Gastroesophageal sphincter (tissue), 4 donors: ENCODE measurements around the gene LAMC1. TPM values are rescaled to one million over a fixed set of nuclear protein-coding genes. Genes with fewer than 3 reads are reported as not detected.

Source experiments
- ATAC-seq: fragments of 150-250 bp; one replicate; pipeline ENCODE4 v1.9.1; 2016; ENCODE audit warnings: mild to moderate bottlenecking, moderate library complexity
- H3K27ac ChIP-seq, 4 donors: fragments of 200-600 bp; sonication (generic) in 3 of 4; 1 replicate in 3 of 4; 2 replicates in 1 of 4; pipeline ENCODE4 v1.5.1; 2016 to 2019
- H3K27me3 ChIP-seq: fragments of 200-600 bp; sonication (generic); one replicate; pipeline ENCODE4 v1.5.1; 2019
- H3K36me3 ChIP-seq, 2 donors: fragments of 200-600 bp; sonication (generic); one replicate each; pipeline ENCODE4 v1.5.1; 2019; ENCODE audit warnings: control low read depth in 1 of 2
- H3K4me1 ChIP-seq, 3 donors: fragments of 200-600 bp; sonication (generic); 1 replicate in 2 of 3; 2 replicates in 1 of 3; pipeline ENCODE4 v1.5.1; 2016 to 2019; ENCODE audit warnings: control low read depth in 2 of 3
- H3K4me3 ChIP-seq, 2 donors: fragments of 200-600 bp; sonication (generic); one replicate each; pipeline ENCODE4 v1.5.1; 2019; ENCODE audit warnings: mild to moderate bottlenecking in 1 of 2, moderate library complexity in 1 of 2
- H3K9me3 ChIP-seq, 3 donors: fragments of 200-600 bp; sonication (generic); one replicate each; pipeline ENCODE4 v1.5.1; 2017 to 2019; ENCODE audit warnings: control low read depth in 2 of 3
- EP300 ChIP-seq: sonication (generic); formaldehyde crosslinking; IDR thresholded peaks from one replicate; pipeline ENCODE4 v1.6.1; 2017; ENCODE audit warnings: antibody characterized with exemption, mild to moderate bottlenecking
- POLR2A ChIP-seq, 2 donors: fragments of 450-650 bp; IDR thresholded peaks; one replicate each; pipeline ENCODE4 v1.6.1; 2017; ENCODE audit warnings: antibody characterized with exemption in 2 of 2, mild to moderate bottlenecking in 2 of 2, moderate library complexity in 1 of 2
- POLR2AphosphoS5 ChIP-seq: sonication (generic); formaldehyde crosslinking; IDR thresholded peaks from one replicate; pipeline ENCODE4 v1.6.1; 2017; ENCODE audit warnings: antibody characterized with exemption
- WGBS, 2 donors: methylation state at CpG; one replicate each; pipeline ENCODE4 v1.1.5; 2018; ENCODE audit warnings: low coverage in 1 of 2; 5-methylcytosine and 5-hydroxymethylcytosine counted together
- total RNA-seq, 4 donors: library from RNA; depleted of rRNA; stranded (reverse); fragments of >200 nt; gene quantifications; one replicate each; pipeline ENCODE4 v1.1.0, GENCODE V29; 2016
- TF ChIP-seq, protein P1 (sequence below), 4 experiments: fragments of 200-600 bp in 2 of 4; fragments of 450-650 bp in 2 of 4; sonication (generic) in 1 of 4; IDR thresholded peaks; one replicate each; pipeline ENCODE4 v1.5.1; 2017 to 2019; ENCODE audit warnings: antibody characterized with exemption in 4 of 4, mild to moderate bottlenecking in 2 of 4, moderate library complexity in 2 of 4

The LAMC1 gene
- total RNA-seq, 4 donors from 2014 or later, result 363 to 528 (median 514) TPM

DNA sequence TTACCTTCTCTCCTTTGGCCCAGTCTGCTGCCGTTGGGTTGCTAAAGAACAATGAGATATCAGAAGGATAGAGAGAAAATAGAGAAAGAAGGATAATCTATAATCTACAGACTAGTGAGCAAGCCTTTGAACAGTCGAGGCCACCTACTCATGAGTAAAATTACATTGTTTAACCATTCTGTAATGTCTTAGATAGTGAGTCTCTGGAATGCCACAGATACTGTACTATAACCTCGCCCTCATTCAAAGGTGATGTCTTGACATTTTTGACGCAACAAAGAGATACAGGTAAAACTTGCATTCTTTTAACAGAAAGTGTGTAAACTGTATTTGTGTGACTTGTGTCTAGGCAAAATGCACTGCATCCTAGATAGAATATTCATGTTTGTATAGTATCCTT is 77.9 kb downstream of the LAMC1 start:
- ATAC-seq, result no peak
- 74 to 78% methylated on average over 4 of the region's 4 CpGs for WGBS, 2 donors
- TF ChIP-seq EP300 (no peak), POLR2AphosphoS5 (no peak), POLR2A (IDR thresholded peaks at IDR 0.05) (no peak)
- TF ChIP-seq, protein P1, sequence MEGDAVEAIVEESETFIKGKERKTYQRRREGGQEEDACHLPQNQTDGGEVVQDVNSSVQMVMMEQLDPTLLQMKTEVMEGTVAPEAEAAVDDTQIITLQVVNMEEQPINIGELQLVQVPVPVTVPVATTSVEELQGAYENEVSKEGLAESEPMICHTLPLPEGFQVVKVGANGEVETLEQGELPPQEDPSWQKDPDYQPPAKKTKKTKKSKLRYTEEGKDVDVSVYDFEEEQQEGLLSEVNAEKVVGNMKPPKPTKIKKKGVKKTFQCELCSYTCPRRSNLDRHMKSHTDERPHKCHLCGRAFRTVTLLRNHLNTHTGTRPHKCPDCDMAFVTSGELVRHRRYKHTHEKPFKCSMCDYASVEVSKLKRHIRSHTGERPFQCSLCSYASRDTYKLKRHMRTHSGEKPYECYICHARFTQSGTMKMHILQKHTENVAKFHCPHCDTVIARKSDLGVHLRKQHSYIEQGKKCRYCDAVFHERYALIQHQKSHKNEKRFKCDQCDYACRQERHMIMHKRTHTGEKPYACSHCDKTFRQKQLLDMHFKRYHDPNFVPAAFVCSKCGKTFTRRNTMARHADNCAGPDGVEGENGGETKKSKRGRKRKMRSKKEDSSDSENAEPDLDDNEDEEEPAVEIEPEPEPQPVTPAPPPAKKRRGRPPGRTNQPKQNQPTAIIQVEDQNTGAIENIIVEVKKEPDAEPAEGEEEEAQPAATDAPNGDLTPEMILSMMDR (IDR thresholded peaks at IDR 0.05), result no peak

DNA sequence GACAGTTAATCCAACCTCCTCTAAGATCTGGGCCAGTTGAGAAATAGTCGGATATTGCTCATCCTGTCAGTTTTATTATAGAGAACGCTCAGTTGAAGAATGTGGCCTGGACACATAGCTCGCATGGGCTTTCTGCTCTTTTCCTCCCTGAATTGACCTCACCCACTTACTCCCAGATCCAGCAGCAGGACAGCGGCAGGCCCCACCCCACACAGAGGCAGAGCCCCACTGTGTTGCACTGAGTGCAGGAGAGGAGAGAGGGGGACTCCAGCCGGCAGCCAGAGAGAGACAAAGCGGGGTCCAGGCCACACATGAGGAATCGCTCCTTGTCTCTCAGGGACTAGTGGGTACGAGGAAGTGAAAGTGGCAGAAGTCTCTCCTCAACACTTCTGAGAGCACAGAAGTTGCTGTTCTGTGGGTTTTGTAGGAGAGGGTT is 78.6 kb downstream of the LAMC1 start:
- Histone ChIP-seq H3K4me3 (no peak overlapping the region), H3K36me3 (peaks cover 0 to 19% of the 10 kb centered on the region in 2 donors), H3K4me1 (peaks cover 32 to 100% (median 51%) of the 10 kb centered on the region in 3 donors), H3K9me3 (no peaks in the 10 kb centered on the region), H3K27ac (peak overlapping the region in 2 of 4 donors; percentile 17 to 35), H3K27me3 (no peaks in the 10 kb centered on the region)
- peak; percentile 31 for ATAC-seq
- WGBS, 2 donors, result 17 to 51% methylated on average over 1 to 3 of the region's 8 CpGs
- TF ChIP-seq, protein P1 (IDR thresholded peaks at IDR 0.05), result no peak
- no peak for TF ChIP-seq POLR2A (IDR thresholded peaks at IDR 0.05)
- TF ChIP-seq POLR2AphosphoS5, result no peak
- TF ChIP-seq EP300, result no peak

More for the DNA sequence above, 77.9 kb downstream of the LAMC1 start:
- H3K4me1 ChIP-seq, result peaks cover 35 to 100% (median 51%) of the 10 kb centered on the region in 3 donors
- H3K27me3 ChIP-seq, result no peaks in the 10 kb centered on the region
- H3K36me3 ChIP-seq, result peaks cover 0 to 16% of the 10 kb centered on the region in 2 donors
- H3K27ac ChIP-seq, result no peak overlapping the region
- H3K4me3 ChIP-seq, result no peak overlapping the region
- no peaks in the 10 kb centered on the region for H3K9me3 ChIP-seq

DNA sequence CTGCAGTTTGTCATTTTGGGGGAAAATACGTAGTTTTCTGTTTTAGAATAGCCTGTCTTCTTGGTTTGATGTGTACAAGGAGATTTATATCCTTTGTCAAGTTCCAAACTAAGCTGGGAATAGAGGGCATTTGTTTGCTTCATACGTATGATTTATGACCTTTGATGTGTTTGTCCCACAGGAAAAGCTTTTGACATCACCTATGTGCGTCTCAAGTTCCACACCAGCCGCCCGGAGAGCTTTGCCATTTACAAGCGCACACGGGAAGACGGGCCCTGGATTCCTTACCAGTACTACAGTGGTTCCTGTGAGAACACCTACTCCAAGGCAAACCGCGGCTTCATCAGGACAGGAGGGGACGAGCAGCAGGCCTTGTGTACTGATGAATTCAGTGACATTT is 79.9 kb downstream of the LAMC1 start:
- TF ChIP-seq POLR2AphosphoS5, result no peak
- TF ChIP-seq, protein P1 (IDR thresholded peaks at IDR 0.05), result no peak
- no peak for TF ChIP-seq POLR2A (IDR thresholded peaks at IDR 0.05)
- no peak for TF ChIP-seq EP300
- Histone ChIP-seq H3K9me3 (no peaks in the 10 kb centered on the region), H3K4me1 (peaks cover 19 to 97% (median 44%) of the 10 kb centered on the region in 3 donors), H3K36me3 (peaks cover 0 to 24% of the 10 kb centered on the region in 2 donors), H3K27me3 (no peaks in the 10 kb centered on the region), H3K27ac (peak overlapping the region in 2 of 4 donors; percentile 19 to 21), H3K4me3 (no peak overlapping the region)
- WGBS, 2 donors, result 81 to 90% methylated on average over 2 to 3 of the region's 11 CpGs
- no peak for ATAC-seq

DNA sequence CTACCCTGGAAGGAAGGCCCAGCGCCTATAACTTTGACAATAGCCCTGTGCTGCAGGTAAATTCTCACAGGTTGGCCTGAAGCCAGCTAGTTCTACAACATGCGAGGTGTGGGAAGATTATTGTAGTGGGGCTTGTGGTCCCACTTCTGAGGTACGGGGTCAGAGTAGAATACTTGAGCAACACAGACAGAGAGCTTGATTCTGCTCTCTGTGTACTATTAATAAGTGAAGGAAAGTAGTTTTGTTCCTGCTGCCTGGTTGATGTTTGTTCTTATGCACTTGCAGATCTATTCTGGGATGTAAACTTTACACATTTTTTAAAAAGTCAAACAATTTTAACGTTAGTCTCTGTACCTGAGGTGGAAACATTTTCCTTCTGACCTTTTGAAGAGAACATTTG is 80.4 kb downstream of the LAMC1 start:
- TF ChIP-seq POLR2A (IDR thresholded peaks at IDR 0.05), result no peak
- TF ChIP-seq, protein P1 (IDR thresholded peaks at IDR 0.05), result no peak
- TF ChIP-seq POLR2AphosphoS5, result no peak
- no peak for TF ChIP-seq EP300
- 46 to 51% methylated on average over 2 of the region's 4 CpGs for WGBS, 2 donors

DNA sequence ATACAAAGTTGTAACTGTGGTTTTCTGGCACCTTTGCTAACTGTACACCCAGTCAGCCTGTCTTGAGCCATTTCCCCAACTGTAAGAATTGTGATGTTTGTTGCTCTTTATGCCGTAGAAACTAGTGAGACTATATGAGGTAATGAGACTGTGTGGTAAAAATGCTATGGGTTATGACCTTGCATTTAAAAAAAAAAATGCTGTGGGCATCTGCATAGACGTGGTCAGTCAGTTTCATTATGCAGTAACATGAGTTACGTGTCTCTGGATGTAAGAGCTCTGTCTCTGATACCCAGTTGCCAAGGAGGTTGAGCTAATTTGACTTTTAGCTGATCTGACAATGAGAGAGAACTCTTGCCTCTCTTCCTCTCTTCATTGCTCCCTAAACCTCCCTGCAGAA is 82.2 kb downstream of the LAMC1 start:
- no peak for ATAC-seq
- H3K27ac ChIP-seq, result peak overlapping the region in 1 of 4 donors; percentile 22
- WGBS, 2 donors, result 22 to 28% methylated on average over 3 of the region's 3 CpGs

More for the DNA sequence above, 80.4 kb downstream of the LAMC1 start:
- Histone ChIP-seq H3K36me3 (peaks cover 0 to 23% of the 10 kb centered on the region in 2 donors), H3K27ac (peak overlapping the region in 2 of 4 donors; percentile 19 to 21), H3K4me3 (no peak overlapping the region), H3K4me1 (peaks cover 17 to 94% (median 44%) of the 10 kb centered on the region in 3 donors), H3K9me3 (no peaks in the 10 kb centered on the region), H3K27me3 (no peaks in the 10 kb centered on the region)
- ATAC-seq, result no peak

More for the DNA sequence above, 82.2 kb downstream of the LAMC1 start:
- Histone ChIP-seq H3K36me3 (peaks cover 0 to 41% of the 10 kb centered on the region in 2 donors), H3K4me3 (no peak overlapping the region), H3K27me3 (no peaks in the 10 kb centered on the region), H3K4me1 (peaks cover 15 to 75% (median 30%) of the 10 kb centered on the region in 3 donors), H3K9me3 (no peaks in the 10 kb centered on the region)
- TF ChIP-seq, protein P1 (IDR thresholded peaks at IDR 0.05), result no peak
- no peak for TF ChIP-seq EP300
- no peak for TF ChIP-seq POLR2A (IDR thresholded peaks at IDR 0.05)
- TF ChIP-seq POLR2AphosphoS5, result no peak
